ENCODE data around the gene PTPRN2. TPM values are rescaled to one million over a fixed set of nuclear protein-coding genes. Genes with fewer than 3 reads are reported as not detected.

The PTPRN2 gene
- total and polyA plus RNA-seq, 2 of the 8 experiments (the other 6 are each of a cell fraction or from before 2014, with no cell fraction given): 2.6 to 4.5 TPM

- TF ChIP-seq, protein P1, sequence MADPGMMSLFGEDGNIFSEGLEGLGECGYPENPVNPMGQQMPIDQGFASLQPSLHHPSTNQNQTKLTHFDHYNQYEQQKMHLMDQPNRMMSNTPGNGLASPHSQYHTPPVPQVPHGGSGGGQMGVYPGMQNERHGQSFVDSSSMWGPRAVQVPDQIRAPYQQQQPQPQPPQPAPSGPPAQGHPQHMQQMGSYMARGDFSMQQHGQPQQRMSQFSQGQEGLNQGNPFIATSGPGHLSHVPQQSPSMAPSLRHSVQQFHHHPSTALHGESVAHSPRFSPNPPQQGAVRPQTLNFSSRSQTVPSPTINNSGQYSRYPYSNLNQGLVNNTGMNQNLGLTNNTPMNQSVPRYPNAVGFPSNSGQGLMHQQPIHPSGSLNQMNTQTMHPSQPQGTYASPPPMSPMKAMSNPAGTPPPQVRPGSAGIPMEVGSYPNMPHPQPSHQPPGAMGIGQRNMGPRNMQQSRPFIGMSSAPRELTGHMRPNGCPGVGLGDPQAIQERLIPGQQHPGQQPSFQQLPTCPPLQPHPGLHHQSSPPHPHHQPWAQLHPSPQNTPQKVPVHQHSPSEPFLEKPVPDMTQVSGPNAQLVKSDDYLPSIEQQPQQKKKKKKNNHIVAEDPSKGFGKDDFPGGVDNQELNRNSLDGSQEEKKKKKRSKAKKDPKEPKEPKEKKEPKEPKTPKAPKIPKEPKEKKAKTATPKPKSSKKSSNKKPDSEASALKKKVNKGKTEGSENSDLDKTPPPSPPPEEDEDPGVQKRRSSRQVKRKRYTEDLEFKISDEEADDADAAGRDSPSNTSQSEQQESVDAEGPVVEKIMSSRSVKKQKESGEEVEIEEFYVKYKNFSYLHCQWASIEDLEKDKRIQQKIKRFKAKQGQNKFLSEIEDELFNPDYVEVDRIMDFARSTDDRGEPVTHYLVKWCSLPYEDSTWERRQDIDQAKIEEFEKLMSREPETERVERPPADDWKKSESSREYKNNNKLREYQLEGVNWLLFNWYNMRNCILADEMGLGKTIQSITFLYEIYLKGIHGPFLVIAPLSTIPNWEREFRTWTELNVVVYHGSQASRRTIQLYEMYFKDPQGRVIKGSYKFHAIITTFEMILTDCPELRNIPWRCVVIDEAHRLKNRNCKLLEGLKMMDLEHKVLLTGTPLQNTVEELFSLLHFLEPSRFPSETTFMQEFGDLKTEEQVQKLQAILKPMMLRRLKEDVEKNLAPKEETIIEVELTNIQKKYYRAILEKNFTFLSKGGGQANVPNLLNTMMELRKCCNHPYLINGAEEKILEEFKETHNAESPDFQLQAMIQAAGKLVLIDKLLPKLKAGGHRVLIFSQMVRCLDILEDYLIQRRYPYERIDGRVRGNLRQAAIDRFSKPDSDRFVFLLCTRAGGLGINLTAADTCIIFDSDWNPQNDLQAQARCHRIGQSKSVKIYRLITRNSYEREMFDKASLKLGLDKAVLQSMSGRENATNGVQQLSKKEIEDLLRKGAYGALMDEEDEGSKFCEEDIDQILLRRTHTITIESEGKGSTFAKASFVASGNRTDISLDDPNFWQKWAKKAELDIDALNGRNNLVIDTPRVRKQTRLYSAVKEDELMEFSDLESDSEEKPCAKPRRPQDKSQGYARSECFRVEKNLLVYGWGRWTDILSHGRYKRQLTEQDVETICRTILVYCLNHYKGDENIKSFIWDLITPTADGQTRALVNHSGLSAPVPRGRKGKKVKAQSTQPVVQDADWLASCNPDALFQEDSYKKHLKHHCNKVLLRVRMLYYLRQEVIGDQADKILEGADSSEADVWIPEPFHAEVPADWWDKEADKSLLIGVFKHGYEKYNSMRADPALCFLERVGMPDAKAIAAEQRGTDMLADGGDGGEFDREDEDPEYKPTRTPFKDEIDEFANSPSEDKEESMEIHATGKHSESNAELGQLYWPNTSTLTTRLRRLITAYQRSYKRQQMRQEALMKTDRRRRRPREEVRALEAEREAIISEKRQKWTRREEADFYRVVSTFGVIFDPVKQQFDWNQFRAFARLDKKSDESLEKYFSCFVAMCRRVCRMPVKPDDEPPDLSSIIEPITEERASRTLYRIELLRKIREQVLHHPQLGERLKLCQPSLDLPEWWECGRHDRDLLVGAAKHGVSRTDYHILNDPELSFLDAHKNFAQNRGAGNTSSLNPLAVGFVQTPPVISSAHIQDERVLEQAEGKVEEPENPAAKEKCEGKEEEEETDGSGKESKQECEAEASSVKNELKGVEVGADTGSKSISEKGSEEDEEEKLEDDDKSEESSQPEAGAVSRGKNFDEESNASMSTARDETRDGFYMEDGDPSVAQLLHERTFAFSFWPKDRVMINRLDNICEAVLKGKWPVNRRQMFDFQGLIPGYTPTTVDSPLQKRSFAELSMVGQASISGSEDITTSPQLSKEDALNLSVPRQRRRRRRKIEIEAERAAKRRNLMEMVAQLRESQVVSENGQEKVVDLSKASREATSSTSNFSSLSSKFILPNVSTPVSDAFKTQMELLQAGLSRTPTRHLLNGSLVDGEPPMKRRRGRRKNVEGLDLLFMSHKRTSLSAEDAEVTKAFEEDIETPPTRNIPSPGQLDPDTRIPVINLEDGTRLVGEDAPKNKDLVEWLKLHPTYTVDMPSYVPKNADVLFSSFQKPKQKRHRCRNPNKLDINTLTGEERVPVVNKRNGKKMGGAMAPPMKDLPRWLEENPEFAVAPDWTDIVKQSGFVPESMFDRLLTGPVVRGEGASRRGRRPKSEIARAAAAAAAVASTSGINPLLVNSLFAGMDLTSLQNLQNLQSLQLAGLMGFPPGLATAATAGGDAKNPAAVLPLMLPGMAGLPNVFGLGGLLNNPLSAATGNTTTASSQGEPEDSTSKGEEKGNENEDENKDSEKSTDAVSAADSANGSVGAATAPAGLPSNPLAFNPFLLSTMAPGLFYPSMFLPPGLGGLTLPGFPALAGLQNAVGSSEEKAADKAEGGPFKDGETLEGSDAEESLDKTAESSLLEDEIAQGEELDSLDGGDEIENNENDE (IDR thresholded peaks at IDR 0.05; ENCODE audit: insufficient replicate concordance, low read length): no peak
- TF ChIP-seq CREB1 (IDR thresholded peaks at IDR 0.05) (no peak), NANOG (IDR thresholded peaks at IDR 0.05; ENCODE audit: insufficient read depth, low read depth, low read length, poor library complexity, severe bottlenecking) (no peak)
Measured at GRCh38 chr7:157815706-157816022, 772.0 kb downstream of the PTPRN2 start (continued).

All from H1 (cell line).